RPMI8226 (cell line): ENCODE measurements around the gene NEGR1.

Source experiments
- DNase-seq: peaks from one replicate; pipeline ENCODE4 v3.0.0-alpha.2; 2015

Gene NEGR1

DNA sequence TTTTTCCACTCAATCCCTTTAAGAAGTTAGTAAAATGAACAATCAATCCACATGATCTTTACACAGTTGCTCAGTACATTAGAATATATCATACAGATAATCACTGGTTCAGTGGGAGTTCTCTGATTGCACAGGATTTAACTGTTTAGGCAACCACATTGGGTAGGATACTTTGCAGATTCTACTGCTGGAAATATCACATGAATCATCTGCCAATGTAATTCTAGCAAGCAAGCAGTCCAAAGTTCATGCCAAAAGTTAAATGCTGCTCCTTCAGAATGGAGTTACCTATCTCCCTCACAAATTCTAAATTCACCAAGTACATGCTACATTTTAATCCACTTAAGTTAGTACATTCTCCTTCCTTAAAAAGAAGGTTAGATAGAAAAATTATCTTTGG, 52.4 kb downstream of the NEGR1 start:
- DNase-seq = no peak

DNA sequence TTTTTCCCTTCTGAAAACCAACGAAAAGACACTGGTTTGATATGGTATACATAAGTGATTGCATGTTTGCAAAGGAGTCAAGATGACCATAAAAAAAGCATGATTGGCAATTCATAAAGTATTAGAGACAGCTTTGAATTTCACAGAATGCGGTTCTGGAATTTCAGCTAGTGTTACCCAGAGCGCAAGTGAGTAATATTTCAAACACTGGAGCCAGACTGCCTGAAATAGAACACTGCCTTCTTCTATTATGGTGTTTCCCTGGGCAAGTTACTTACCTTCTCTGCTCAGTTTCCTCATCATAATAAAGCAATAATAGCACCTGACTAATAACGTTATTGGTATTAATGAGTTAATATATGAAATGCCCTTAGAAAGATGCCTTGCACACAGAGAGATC, 54.7 kb downstream of the NEGR1 start:
- DNase-seq = no peak

DNA sequence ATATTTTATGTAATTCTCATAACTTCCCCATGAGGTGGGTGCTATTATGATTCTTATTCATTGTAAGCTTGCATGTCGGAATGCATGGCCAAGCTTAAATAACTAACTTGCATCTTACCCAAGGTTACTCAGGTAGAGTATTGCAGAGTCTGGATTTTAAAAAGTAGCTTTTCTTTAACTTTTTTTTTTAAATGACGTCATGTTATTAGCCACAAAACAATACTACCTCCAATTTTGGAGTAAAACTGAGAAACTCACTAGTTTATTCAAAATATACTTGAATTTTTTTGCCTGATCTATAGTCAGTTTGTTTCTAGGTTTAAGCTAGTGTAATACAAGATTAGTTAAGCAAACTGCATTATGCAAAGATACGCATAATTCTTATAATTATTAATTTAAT, 57.8 kb downstream of the NEGR1 start:
- DNase-seq = no peak

GRCh38 chr1:72221811-72222210, 60.5 kb downstream of the NEGR1 start:
- DNase-seq = no peak

DNA sequence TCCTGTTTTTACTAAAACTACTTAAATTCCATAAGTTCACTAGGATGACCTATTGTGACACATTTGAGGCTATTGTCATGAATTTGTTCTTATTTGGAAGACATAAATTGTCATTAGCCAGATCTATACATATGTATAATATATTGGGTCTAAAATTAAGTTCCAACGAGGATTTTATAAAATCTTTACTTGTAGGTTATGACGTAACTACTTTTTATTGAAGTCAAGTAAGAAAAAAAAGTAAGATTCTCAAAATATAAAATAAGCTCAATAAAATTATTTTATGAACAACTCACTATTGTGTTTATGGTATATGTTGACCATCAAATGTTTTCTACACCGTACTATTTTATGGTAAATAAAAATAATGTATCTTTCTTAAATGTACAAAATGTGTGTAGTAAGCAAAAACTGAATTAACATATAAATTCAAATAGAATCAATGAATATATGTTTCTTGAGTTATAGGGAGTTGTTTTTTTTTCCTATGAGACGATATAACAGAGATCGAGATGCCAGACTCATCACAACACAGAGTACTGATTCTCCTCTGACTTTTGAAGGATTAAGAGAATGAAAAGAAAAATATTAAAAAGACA, 64.1 kb downstream of the NEGR1 start:
- no peak for DNase-seq

DNA sequence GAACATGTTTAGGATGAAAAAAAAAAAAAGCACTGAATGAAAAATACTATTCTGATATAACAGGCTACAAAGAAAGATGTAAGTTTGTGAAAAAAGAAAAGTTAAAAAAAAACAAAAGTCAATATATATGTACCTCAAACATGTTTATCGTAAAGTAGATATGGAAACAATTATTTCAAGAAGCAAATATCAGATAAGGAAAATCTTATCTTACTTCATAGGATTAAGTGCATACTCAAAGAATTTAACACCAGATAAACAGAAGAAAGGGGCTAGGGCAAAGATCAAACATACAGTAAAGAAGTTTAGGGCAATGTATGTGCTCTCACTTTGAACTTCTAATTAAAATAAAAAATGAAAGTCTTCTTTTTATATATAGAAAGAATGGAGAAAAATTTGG, 75.3 kb downstream of the NEGR1 start:
- DNase-seq = no peak

GRCh38 chr1:72202761-72203160, 79.6 kb downstream of the NEGR1 start:
- DNase-seq = no peak

DNA sequence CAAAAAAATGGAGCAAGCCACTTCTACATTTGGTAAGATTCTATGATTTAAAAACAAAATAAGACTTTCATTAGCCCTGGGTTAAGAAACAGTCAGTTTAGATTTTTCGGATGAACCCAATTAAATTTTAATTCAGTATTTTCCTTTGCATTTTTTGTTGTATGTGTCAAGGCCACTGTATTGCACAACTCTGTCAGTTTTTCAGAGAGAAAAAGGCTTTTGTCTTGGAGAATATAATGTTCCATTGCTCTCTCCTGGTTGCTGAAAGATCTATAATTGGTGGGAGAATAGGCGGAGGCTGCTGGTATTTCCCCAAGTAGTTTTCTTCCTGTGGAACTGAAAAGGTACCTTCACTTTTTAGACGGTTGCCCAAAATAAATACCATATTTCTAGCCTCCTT, 84.6 kb downstream of the NEGR1 start:
- DNase-seq = no peak

DNA sequence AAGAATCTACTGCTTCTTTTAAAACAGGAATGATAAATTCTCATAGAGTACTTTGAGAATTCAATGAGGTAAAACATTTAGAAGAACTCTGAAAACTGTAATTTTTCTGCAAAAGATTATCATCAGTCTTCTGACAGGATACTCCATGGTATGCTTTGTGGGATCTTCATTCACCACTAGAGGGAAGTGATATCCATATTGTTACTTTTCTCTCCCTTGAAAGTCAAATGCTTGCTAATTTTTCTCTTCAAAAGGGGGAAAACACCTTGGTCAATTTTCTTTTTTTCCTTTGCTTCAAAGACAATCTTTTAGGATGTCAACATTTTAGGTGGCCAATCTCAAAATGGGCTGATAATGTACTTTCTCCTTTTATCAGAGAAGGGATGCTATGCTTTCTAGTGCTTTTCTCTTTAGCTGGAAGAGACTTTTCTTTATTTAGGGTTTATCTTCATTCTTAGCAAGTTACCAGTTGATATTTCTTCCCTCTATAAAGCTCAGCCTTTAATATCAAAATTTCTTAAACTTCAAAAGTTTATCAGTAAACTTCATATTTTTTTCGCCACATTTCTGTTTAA, 95.5 kb downstream of the NEGR1 start:
- DNase-seq = no peak

DNA sequence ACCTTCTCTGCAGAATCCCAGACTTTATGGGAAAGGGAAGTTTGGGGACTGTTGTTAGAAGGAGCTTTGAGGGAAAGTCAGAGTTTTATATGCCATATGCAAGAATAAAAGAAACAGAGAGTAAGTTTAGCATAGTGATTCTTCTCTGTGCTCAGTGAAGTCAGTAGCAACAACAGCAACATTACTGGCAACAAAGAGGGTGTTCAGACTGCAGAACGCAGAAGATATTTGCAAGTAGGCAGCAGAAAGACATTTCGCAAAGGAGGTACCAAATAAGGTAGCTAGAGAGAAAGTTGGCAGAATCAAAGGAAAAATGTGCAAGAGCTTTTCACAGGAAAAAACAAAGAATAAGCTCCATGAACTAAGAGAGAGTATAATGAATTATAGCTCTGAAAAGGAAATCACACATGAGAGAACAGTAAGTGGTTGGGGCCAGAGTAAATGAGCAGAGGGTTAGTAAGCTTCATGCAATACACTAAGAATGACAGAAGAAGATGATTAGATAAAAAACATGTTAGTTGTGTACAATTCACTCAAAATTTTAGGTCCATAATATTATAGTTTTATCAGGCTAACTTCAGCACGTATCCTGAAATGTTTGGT, 98.1 kb downstream of the NEGR1 start:
- DNase-seq = no peak

DNA sequence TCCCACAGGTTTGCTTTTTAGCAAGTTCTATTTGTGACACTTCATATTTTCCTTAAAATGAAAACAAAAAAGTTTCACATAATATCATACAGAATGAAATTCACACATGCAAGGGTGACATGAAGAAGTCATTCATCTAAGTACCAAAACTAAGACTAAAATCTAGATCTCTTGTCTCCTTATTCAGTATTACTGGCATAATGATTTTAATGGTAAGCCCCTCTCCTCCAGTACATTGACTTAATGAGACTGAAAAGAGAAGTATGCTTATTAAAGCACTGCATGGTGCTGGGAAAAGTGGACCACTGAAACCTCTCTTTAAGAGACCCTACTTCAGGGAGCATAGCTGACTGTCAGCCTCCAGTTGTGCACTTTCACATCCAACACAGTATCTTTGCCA, 99.5 kb downstream of the NEGR1 start:
- DNase-seq = no peak

GRCh38 chr1:72178266-72178665, 104.1 kb downstream of the NEGR1 start:
- no peak for DNase-seq

- no peak for DNase-seq
Observed at GRCh38 chr1:72177711-72178110, 104.6 kb downstream of the NEGR1 start.

GRCh38 chr1:72170246-72170645, 112.1 kb downstream of the NEGR1 start:
- no peak for DNase-seq

- no peak for DNase-seq
Observed at GRCh38 chr1:72166426-72166825, 115.9 kb downstream of the NEGR1 start.

DNA sequence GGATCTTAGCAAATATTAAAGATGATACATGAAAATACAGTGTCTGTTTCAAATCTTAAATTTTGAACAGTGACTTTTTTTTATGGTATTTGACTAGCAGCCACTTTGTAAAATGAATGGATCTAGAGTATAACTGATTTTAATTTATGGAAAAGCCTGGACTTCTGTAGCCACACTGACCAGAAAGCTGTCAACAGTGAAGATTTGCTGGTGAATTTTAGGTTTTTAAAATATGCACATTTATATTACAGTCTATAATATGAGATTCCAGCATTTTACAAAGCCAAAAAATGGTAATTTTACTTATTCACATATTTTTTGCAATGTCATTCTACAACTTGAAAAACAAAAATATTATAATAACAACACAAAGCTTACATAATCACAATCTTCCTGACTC, 131.8 kb downstream of the NEGR1 start:
- DNase-seq = no peak

- DNase-seq = no peak
Observed at GRCh38 chr1:72141875-72142274, 140.5 kb downstream of the NEGR1 start.

- DNase-seq = no peak
Observed at GRCh38 chr1:72140222-72140621, 142.1 kb downstream of the NEGR1 start.

DNA sequence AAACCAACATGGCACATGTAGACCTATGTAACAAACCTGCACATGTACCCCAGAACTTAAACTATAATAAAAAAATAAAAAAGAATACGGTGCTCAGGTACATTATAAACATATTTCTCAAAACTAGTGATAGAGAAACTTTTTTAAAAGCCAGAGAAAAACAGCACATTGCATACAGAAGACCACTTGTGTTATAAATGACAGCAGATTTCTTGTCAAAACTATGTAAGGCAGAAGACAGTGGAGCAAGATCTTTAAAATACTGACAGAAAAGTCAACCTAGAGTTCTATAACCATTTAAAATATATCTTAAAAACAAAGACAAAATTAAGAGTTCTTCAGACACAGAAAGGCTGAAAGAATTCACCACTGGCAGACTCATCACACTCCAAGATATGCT, 144.7 kb downstream of the NEGR1 start:
- DNase-seq = no peak

DNA sequence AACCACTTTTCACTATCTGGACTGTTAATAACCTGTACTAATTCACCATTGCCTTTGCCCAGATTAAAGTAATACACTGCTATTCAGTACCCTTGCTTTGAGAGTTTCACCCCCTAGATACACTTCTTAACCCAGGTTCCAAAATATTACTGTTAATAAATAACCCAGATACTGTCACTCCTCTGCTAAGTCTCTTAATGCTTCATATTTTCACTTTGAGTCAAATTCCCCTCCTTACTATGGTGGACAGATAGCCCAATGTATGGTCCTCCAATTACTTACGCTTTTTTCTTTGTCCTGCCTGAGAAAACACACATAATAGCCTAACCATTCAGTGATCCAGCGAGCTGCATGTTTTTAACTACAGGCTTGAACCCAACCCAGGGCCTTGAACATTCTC, 152.5 kb downstream of the NEGR1 start:
- no peak for DNase-seq

DNA sequence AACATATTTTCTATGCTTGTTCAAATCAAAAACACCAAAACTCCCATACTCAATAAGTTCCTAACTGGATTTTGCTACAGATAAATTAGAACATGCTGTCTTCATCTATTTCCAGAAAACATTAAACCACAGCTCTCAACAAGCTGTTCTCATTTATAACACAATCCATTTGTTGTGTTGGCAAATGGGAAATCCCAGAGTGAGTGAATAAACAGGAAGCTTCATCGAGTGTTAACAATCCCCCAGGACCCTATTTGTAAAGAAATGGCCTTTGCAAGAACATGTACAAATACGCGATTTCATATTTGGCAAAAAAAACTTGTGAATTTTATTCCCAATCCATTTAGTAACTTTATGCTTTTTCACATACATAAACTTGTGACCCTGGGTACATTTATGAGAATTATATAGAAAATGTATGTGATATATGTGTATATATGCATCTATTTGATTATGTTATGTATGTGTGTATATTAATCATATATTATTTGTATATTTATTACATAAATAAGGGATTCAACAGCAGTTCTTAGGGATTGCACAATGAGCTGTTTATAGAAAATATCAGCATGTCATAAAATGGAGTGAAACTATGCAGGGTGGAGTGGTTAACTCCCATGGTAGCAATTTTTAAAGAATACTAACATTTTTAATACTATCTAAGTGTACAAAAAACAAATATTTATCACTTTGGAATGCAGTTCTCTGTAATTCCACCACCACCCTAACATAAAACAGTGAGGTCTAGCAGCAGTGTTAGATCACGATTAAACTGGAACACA, 160.0 kb downstream of the NEGR1 start:
- DNase-seq = no peak

DNA sequence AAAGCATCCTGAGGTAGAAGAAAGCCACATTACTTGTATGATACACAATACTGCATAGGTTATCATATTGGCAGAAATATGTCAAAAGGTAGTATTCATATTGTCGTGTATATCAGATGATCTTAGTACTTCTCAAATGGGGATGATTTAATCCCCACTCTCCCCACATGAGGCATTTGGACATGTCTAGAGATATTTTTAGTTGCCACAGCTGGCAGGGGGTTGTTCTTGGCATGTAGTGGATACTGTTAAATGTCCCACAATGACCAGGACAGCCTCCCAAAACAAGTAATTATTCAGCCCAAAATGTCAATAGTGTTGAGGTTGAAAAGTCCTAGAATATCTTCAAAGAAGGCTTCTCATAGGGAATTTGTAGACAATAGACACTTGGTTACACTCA, 162.8 kb downstream of the NEGR1 start:
- DNase-seq = no peak

- DNase-seq = no peak
Observed at GRCh38 chr1:72117621-72118020, 164.7 kb downstream of the NEGR1 start.

GRCh38 chr1:72115290-72115689, 167.0 kb downstream of the NEGR1 start:
- DNase-seq = no peak
